HFFc6 (cell line): ENCODE data around the gene ACOXL. TPM values are rescaled to one million over a fixed set of nuclear protein-coding genes. Genes with fewer than 3 reads are reported as not detected.
"Not testable (repeated sequence)": the region's sequence is repeated elsewhere in the genome, so short reads cannot be mapped to it uniquely, and the experiment has no call there.

Experiments
- DNase-seq: peaks from one replicate; pipeline ENCODE4 v3.0.0-alpha.2; 2018
- H3K27ac Mint-ChIP-seq: 2 replicates; pipeline ENCODE4 v1.8.0; 2020; ENCODE audit warnings: mild to moderate bottlenecking, mixed read lengths
- H3K27me3 Mint-ChIP-seq: 2 replicates; pipeline ENCODE4 v1.8.0; 2021; ENCODE audit warnings: mild to moderate bottlenecking, moderate library complexity, mixed read lengths; ENCODE audit not compliant: insufficient read depth
- H3K36me3 Mint-ChIP-seq: 2 replicates; pipeline ENCODE4 v1.8.0; 2021; ENCODE audit warnings: low read depth, mixed read lengths
- H3K4me1 Mint-ChIP-seq: 2 replicates; pipeline ENCODE4 v1.8.0; 2020; ENCODE audit warnings: low read depth, mixed read lengths
- H3K4me3 Mint-ChIP-seq: 2 replicates; pipeline ENCODE4 v1.8.0; 2020; ENCODE audit warnings: mild to moderate bottlenecking, moderate library complexity, mixed read lengths
- H3K9me3 Mint-ChIP-seq: 2 replicates; pipeline ENCODE4 v1.8.0; 2020; ENCODE audit warnings: mild to moderate bottlenecking, mixed read lengths
- CTCF ChIP-seq: fragments of 200-600 bp; sonication (generic); IDR thresholded peaks from 2 replicates; pipeline ENCODE4 v1.5.0; 2021; ENCODE audit warnings: antibody characterized with exemption, mild to moderate bottlenecking
- total RNA-seq, 6 experiments: library from RNA; stranded (reverse); fragmentation: NEBNext Ultra II Directional; extraction: Animal tissue kit (Norgen Biotek cat#: 25700); gene quantifications; 2 replicates in 1 of 6; 3 replicates in 5 of 6; pipeline ENCODE4 v1.2.3, GENCODE V29; 2021

The ACOXL gene
- total RNA-seq, 6 experiments from 2014 or later, result not detected

- Mint-ChIP-seq H3K4me3 (no peak overlapping the region), H3K9me3 (peaks cover 8% of the 10 kb centered on the region), H3K36me3 (peaks cover 5% of the 10 kb centered on the region), H3K4me1 (no peaks in the 10 kb centered on the region), H3K27ac (no peak overlapping the region), H3K27me3 (peaks cover 34% of the 10 kb centered on the region)
- no peak for TF ChIP-seq CTCF
- no peak for DNase-seq
Observed at GRCh38 chr2:110960281-110960680, 227.9 kb downstream of the ACOXL start.

- TF ChIP-seq CTCF, result no peak
- no peaks in the 10 kb centered on the region for H3K4me1 Mint-ChIP-seq
Observed at GRCh38 chr2:110960954-110961353, 228.6 kb downstream of the ACOXL start.

GRCh38 chr2:110961643-110962042, 229.3 kb downstream of the ACOXL start:
- H3K27ac Mint-ChIP-seq, H3K4me3 Mint-ChIP-seq, H3K4me1 Mint-ChIP-seq, H3K9me3 Mint-ChIP-seq, H3K36me3 Mint-ChIP-seq, DNase-seq: not testable (repeated sequence)
- peaks cover 35% of the 10 kb centered on the region for H3K27me3 Mint-ChIP-seq

More at GRCh38 chr2:110960954-110961353, 228.6 kb downstream of the ACOXL start:
- H3K36me3 Mint-ChIP-seq, result peaks cover 5% of the 10 kb centered on the region
- H3K27ac Mint-ChIP-seq, result no peak overlapping the region
- peaks cover 8% of the 10 kb centered on the region for H3K9me3 Mint-ChIP-seq
- H3K27me3 Mint-ChIP-seq, result peaks cover 33% of the 10 kb centered on the region
- no peak overlapping the region for H3K4me3 Mint-ChIP-seq
- DNase-seq, result no peak

- H3K27me3 Mint-ChIP-seq, result peaks cover 34% of the 10 kb centered on the region
- no peaks in the 10 kb centered on the region for H3K9me3 Mint-ChIP-seq
- H3K4me1 Mint-ChIP-seq, result no peaks in the 10 kb centered on the region
- H3K4me3 Mint-ChIP-seq, result no peak overlapping the region
- no peak overlapping the region for H3K27ac Mint-ChIP-seq
- no peak for TF ChIP-seq CTCF
- DNase-seq, result no peak
- no peaks in the 10 kb centered on the region for H3K36me3 Mint-ChIP-seq
Observed at GRCh38 chr2:110969696-110970095, 237.3 kb downstream of the ACOXL start.

GRCh38 chr2:110970201-110970600, 237.8 kb downstream of the ACOXL start:
- no peak for TF ChIP-seq CTCF
- Mint-ChIP-seq H3K27me3 (peaks cover 36% of the 10 kb centered on the region), H3K4me3 (no peak overlapping the region), H3K27ac (no peak overlapping the region), H3K9me3 (no peaks in the 10 kb centered on the region), H3K36me3 (no peaks in the 10 kb centered on the region), H3K4me1 (no peaks in the 10 kb centered on the region)
- DNase-seq, result no peak

GRCh38 chr2:110971811-110972210, 239.4 kb downstream of the ACOXL start:
- no peaks in the 10 kb centered on the region for H3K9me3 Mint-ChIP-seq
- no peak overlapping the region for H3K27ac Mint-ChIP-seq
- no peaks in the 10 kb centered on the region for H3K36me3 Mint-ChIP-seq
- no peak overlapping the region for H3K4me3 Mint-ChIP-seq
- no peak for TF ChIP-seq CTCF
- no peaks in the 10 kb centered on the region for H3K4me1 Mint-ChIP-seq
- no peak for DNase-seq
- peaks cover 29% of the 10 kb centered on the region for H3K27me3 Mint-ChIP-seq
